Thyroid gland (tissue), 4 donors: ENCODE data around the gene AK2.
"Not testable (repeated sequence)": the region's sequence is repeated elsewhere in the genome, so short reads cannot be mapped to it uniquely, and the experiment has no call there.

ENCODE experiments used
- CTCF ChIP-seq, 6 experiments: fragments of 200-600 bp in 3 of 6; fragments of 450-650 bp in 3 of 6; sonication (generic) in 3 of 6; IDR thresholded peaks; one replicate each; pipeline ENCODE4 v1.5.1; 2016 to 2019; ENCODE audit warnings: antibody characterized with exemption in 6 of 6, mild to moderate bottlenecking in 2 of 6, inconsistent platforms in 1 of 6, moderate library complexity in 1 of 6
- POLR2A ChIP-seq, 2 donors: fragments of 450-650 bp; IDR thresholded peaks; one replicate each; pipeline ENCODE4 v1.6.1; 2017; ENCODE audit warnings: antibody characterized with exemption in 2 of 2, mild to moderate bottlenecking in 2 of 2, moderate library complexity in 1 of 2

- not testable (repeated sequence) for TF ChIP-seq CTCF, POLR2A (IDR thresholded peaks at IDR 0.05)
Observed at GRCh38 chr1:33066477-33066876, 29.8 kb upstream of the AK2 start.
